ENCODE results near the gene SLC35E1.

SLC35E1 gene

GRCh38 chr19:16577531-16577985 is 5.3 kb upstream of the SLC35E1 start:
- H3K4me3 ChIP-seq (ENCODE audit: low read depth, low read length): no peak overlapping the region
- in situ Hi-C loops (cut with HindIII; ENCODE audit: low sequenced_read_pairs): no loop called here
- DNase-seq (ENCODE audit: low read depth, low spot score): no peak
- TF ChIP-seq CTCF (IDR thresholded peaks at IDR 0.05; ENCODE audit: low read depth, low read length): no peak

GRCh38 chr19:16576690-16577530 is 4.7 kb upstream of the SLC35E1 start:
- H3K4me3 ChIP-seq (ENCODE audit: low read depth, low read length): no peak overlapping the region
- in situ Hi-C loops (cut with HindIII; ENCODE audit: low sequenced_read_pairs): no loop called here
- no peak for DNase-seq (ENCODE audit: low read depth, low spot score)
- TF ChIP-seq CTCF (IDR thresholded peaks at IDR 0.05; ENCODE audit: low read depth, low read length): no peak

- TF ChIP-seq CTCF (IDR thresholded peaks at IDR 0.05; ENCODE audit: low read depth, low read length): no peak
- H3K4me3 ChIP-seq (ENCODE audit: low read depth, low read length): no peak overlapping the region
- no peak for DNase-seq (ENCODE audit: low read depth, low spot score)
- in situ Hi-C loops (cut with HindIII; ENCODE audit: low sequenced_read_pairs): no loop called here
Observed at GRCh38 chr19:16575861-16576689, 3.9 kb upstream of the SLC35E1 start.

- no peak for DNase-seq (ENCODE audit: low read depth, low spot score)
- no peak for TF ChIP-seq CTCF (IDR thresholded peaks at IDR 0.05; ENCODE audit: low read depth, low read length)
- no peak overlapping the region for H3K4me3 ChIP-seq (ENCODE audit: low read depth, low read length)
- in situ Hi-C loops (cut with HindIII; ENCODE audit: low sequenced_read_pairs): no loop called here
Observed at GRCh38 chr19:16575282-16575681, 3.1 kb upstream of the SLC35E1 start.

- in situ Hi-C loops (cut with HindIII; ENCODE audit: low sequenced_read_pairs): no loop called here
- TF ChIP-seq CTCF (IDR thresholded peaks at IDR 0.05; ENCODE audit: low read depth, low read length): no peak
- no peak for DNase-seq (ENCODE audit: low read depth, low spot score)
- no peak overlapping the region for H3K4me3 ChIP-seq (ENCODE audit: low read depth, low read length)
Observed at GRCh38 chr19:16573925-16574324, 1.7 kb upstream of the SLC35E1 start.

GRCh38 chr19:16573296-16573695 is 1.1 kb upstream of the SLC35E1 start:
- DNase-seq (ENCODE audit: low read depth, low spot score): no peak
- no peak for TF ChIP-seq CTCF (IDR thresholded peaks at IDR 0.05; ENCODE audit: low read depth, low read length)
- in situ Hi-C loops (cut with HindIII; ENCODE audit: low sequenced_read_pairs): no loop called here
- peak overlapping the region; percentile 88 for H3K4me3 ChIP-seq (ENCODE audit: low read depth, low read length)

Data from astrocyte of the spinal cord (primary cell).